ENCODE results near the gene GLI1.
A peak's percentile ranks its signal among the peaks of the same experiment; 100 is the strongest.
"Not testable (repeated sequence)": the region's sequence is repeated elsewhere in the genome, so short reads cannot be mapped to it uniquely, and the experiment has no call there.

Gene GLI1

DNA sequence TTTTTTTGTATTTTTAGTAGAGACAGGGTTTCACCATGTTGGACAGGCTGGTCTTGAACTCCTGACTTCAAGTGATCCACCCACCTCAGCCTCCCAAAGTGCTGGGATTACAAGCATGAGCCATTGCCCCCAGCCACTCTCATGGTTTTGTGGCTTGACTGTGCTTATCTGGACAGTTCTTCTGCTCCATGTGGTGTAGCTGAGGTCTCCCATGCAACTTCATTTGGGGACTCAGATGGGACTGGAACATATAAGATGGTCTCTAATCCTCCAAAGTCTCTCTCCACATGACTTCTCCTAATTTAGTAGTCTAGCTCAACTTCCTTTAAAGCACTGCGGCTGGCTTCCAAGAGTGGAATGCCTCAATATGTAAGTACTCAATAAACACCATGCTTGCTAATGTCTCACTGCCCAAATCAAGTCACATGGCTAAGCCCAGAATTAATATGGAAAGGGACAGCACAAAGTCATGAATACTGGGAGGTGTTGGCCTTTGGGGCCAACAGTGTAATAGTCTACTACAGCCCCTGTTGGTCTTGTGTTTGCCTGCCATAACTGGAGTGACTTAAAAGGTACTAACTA, 17.6 kb upstream of the GLI1 start:
- Histone ChIP-seq H3K4me3 (ENCODE audit: low read depth, low read length) (no peak overlapping the region), H3K27ac (ENCODE audit: low read depth, low read length) (no peak overlapping the region), H3K4me1 (ENCODE audit: control insufficient read depth, insufficient read depth, low read length) (no peaks in the 10 kb centered on the region), H3K9ac (ENCODE audit: low read depth, low read length) (no peak overlapping the region), H3K36me3 (ENCODE audit: control insufficient read depth, insufficient read depth, low read length) (no peaks in the 10 kb centered on the region), H3K27me3 (ENCODE audit: control insufficient read depth, insufficient read depth, low read length) (no peaks in the 10 kb centered on the region), H3K9me3 (ENCODE audit: control insufficient read depth, insufficient read depth, low read length) (no peaks in the 10 kb centered on the region)

- H3K36me3 ChIP-seq (ENCODE audit: control insufficient read depth, insufficient read depth, low read length); H3K9me3 ChIP-seq (ENCODE audit: control insufficient read depth, insufficient read depth, low read length); H3K27ac ChIP-seq (ENCODE audit: low read depth, low read length); H3K9ac ChIP-seq (ENCODE audit: low read depth, low read length); H3K4me3 ChIP-seq (ENCODE audit: low read depth, low read length); H3K27me3 ChIP-seq (ENCODE audit: control insufficient read depth, insufficient read depth, low read length); H3K4me1 ChIP-seq (ENCODE audit: control insufficient read depth, insufficient read depth, low read length): not testable (repeated sequence)
Measured at GRCh38 chr12:57444337-57444736, 15.2 kb upstream of the GLI1 start.

GRCh38 chr12:57444744-57445143, 14.8 kb upstream of the GLI1 start:
- Histone ChIP-seq H3K4me1 (ENCODE audit: control insufficient read depth, insufficient read depth, low read length) (no peaks in the 10 kb centered on the region), H3K27ac (ENCODE audit: low read depth, low read length) (no peak overlapping the region), H3K27me3 (ENCODE audit: control insufficient read depth, insufficient read depth, low read length) (no peaks in the 10 kb centered on the region), H3K36me3 (ENCODE audit: control insufficient read depth, insufficient read depth, low read length) (no peaks in the 10 kb centered on the region), H3K9me3 (ENCODE audit: control insufficient read depth, insufficient read depth, low read length) (no peaks in the 10 kb centered on the region), H3K4me3 (ENCODE audit: low read depth, low read length) (no peak overlapping the region), H3K9ac (ENCODE audit: low read depth, low read length) (no peak overlapping the region)

- Histone ChIP-seq H3K27me3 (ENCODE audit: control insufficient read depth, insufficient read depth, low read length) (no peaks in the 10 kb centered on the region), H3K4me1 (ENCODE audit: control insufficient read depth, insufficient read depth, low read length) (no peaks in the 10 kb centered on the region), H3K9me3 (ENCODE audit: control insufficient read depth, insufficient read depth, low read length) (no peaks in the 10 kb centered on the region)
Measured at GRCh38 chr12:57446292-57446960, 13.2 kb upstream of the GLI1 start.

GRCh38 chr12:57448669-57449068, 10.9 kb upstream of the GLI1 start:
- Histone ChIP-seq H3K4me3 (ENCODE audit: low read depth, low read length) (no peak overlapping the region), H3K27me3 (ENCODE audit: control insufficient read depth, insufficient read depth, low read length) (no peaks in the 10 kb centered on the region), H3K27ac (ENCODE audit: low read depth, low read length) (no peak overlapping the region), H3K4me1 (ENCODE audit: control insufficient read depth, insufficient read depth, low read length) (peaks cover 11% of the 10 kb centered on the region), H3K36me3 (ENCODE audit: control insufficient read depth, insufficient read depth, low read length) (no peaks in the 10 kb centered on the region), H3K9ac (ENCODE audit: low read depth, low read length) (no peak overlapping the region), H3K9me3 (ENCODE audit: control insufficient read depth, insufficient read depth, low read length) (no peaks in the 10 kb centered on the region)

More at GRCh38 chr12:57446292-57446960, 13.2 kb upstream of the GLI1 start:
- Histone ChIP-seq H3K9ac (ENCODE audit: low read depth, low read length) (no peak overlapping the region), H3K36me3 (ENCODE audit: control insufficient read depth, insufficient read depth, low read length) (no peaks in the 10 kb centered on the region), H3K27ac (ENCODE audit: low read depth, low read length) (no peak overlapping the region), H3K4me3 (ENCODE audit: low read depth, low read length) (no peak overlapping the region)

- no peaks in the 10 kb centered on the region for H3K27me3 ChIP-seq (ENCODE audit: control insufficient read depth, insufficient read depth, low read length)
- no peak overlapping the region for H3K9ac ChIP-seq (ENCODE audit: low read depth, low read length)
- peaks cover 11% of the 10 kb centered on the region for H3K4me1 ChIP-seq (ENCODE audit: control insufficient read depth, insufficient read depth, low read length)
- no peaks in the 10 kb centered on the region for H3K9me3 ChIP-seq (ENCODE audit: control insufficient read depth, insufficient read depth, low read length)
- H3K4me3 ChIP-seq (ENCODE audit: low read depth, low read length), result no peak overlapping the region
- H3K36me3 ChIP-seq (ENCODE audit: control insufficient read depth, insufficient read depth, low read length), result no peaks in the 10 kb centered on the region
- H3K27ac ChIP-seq (ENCODE audit: low read depth, low read length), result no peak overlapping the region
Measured at GRCh38 chr12:57449375-57449774, 10.2 kb upstream of the GLI1 start.

- Histone ChIP-seq H3K9ac (ENCODE audit: low read depth, low read length) (no peak overlapping the region), H3K27me3 (ENCODE audit: control insufficient read depth, insufficient read depth, low read length) (no peaks in the 10 kb centered on the region), H3K4me3 (ENCODE audit: low read depth, low read length) (no peak overlapping the region), H3K27ac (ENCODE audit: low read depth, low read length) (no peak overlapping the region), H3K36me3 (ENCODE audit: control insufficient read depth, insufficient read depth, low read length) (no peaks in the 10 kb centered on the region), H3K9me3 (ENCODE audit: control insufficient read depth, insufficient read depth, low read length) (no peaks in the 10 kb centered on the region), H3K4me1 (ENCODE audit: control insufficient read depth, insufficient read depth, low read length) (peaks cover 17% of the 10 kb centered on the region)
Measured at GRCh38 chr12:57450057-57450456, 9.5 kb upstream of the GLI1 start.

DNA sequence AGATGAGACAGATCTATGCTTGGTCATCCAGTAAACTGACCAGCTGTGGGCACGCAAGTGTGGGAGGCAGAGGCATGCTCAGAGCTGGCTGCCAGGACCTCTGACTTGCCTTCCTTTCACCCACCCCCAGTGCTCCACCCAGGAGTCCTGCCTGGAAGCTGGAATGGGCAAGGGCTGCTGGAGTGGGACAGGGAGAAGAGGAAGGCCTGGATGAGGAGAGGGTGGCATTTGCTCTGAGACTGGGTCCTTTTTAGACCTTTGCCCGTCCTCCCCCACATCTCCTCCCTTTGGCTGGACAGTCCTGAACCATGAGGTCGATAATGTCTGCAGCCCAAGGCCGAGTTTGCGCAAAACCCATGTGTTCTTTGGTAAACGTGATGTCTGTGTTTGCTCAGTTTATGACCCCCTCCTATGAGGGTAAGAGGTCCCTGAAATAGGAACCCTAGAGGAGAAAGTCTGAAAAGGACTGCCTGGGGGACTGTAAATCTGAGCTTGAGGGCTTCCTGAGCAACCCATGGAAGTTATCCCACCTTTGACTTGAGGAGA, 8.3 kb upstream of the GLI1 start:
- H3K27me3 ChIP-seq (ENCODE audit: control insufficient read depth, insufficient read depth, low read length), result no peaks in the 10 kb centered on the region
- H3K36me3 ChIP-seq (ENCODE audit: control insufficient read depth, insufficient read depth, low read length), result no peaks in the 10 kb centered on the region
- H3K9ac ChIP-seq (ENCODE audit: low read depth, low read length), result no peak overlapping the region
- peaks cover 27% of the 10 kb centered on the region for H3K4me1 ChIP-seq (ENCODE audit: control insufficient read depth, insufficient read depth, low read length)
- H3K4me3 ChIP-seq (ENCODE audit: low read depth, low read length), result no peak overlapping the region
- H3K9me3 ChIP-seq (ENCODE audit: control insufficient read depth, insufficient read depth, low read length), result no peaks in the 10 kb centered on the region
- H3K27ac ChIP-seq (ENCODE audit: low read depth, low read length), result no peak overlapping the region

DNA sequence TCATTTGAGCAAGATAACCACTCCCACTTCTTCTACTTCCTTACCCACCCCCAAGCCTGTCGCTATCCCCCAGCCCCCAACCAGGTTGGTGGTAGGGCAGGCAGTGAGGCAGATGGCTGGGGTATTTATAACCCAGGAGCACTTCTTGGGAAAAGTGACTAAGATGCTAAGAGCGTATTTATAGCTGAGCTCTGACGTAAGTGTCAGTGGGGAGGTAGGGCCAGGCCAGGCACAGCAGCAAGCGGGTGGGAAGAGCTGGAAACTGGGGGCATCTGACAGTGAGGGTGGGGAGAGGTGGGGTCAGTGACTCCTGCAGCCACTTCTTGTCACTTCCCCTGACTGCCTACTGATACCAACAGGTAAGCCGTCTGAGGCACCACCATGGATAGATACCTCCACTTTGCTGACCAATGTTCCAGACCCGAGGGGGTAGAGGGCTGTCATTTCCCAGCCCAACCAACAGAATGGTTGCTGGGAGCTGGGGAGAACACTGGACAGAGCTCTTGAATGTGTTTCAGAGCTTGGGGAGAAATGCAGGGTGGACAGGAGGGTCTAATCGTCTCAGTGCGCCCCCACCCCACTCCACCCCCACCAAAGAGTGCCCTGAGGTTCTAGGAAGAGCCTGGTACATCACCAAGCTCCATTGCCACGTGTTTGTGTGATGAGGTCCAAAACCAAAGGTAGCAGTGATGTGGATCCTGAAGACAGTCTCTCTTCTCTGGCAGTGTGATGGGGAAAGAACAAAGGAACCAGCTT, 7.2 kb upstream of the GLI1 start:
- no peaks in the 10 kb centered on the region for H3K27me3 ChIP-seq (ENCODE audit: control insufficient read depth, insufficient read depth, low read length)
- no peak overlapping the region for H3K4me3 ChIP-seq (ENCODE audit: low read depth, low read length)
- H3K9ac ChIP-seq (ENCODE audit: low read depth, low read length), result no peak overlapping the region
- H3K4me1 ChIP-seq (ENCODE audit: control insufficient read depth, insufficient read depth, low read length), result peaks cover 31% of the 10 kb centered on the region
- no peak overlapping the region for H3K27ac ChIP-seq (ENCODE audit: low read depth, low read length)
- no peaks in the 10 kb centered on the region for H3K36me3 ChIP-seq (ENCODE audit: control insufficient read depth, insufficient read depth, low read length)
- H3K9me3 ChIP-seq (ENCODE audit: control insufficient read depth, insufficient read depth, low read length), result no peaks in the 10 kb centered on the region

GRCh38 chr12:57452937-57453509, 6.6 kb upstream of the GLI1 start:
- Histone ChIP-seq H3K4me1 (ENCODE audit: control insufficient read depth, insufficient read depth, low read length) (peaks cover 31% of the 10 kb centered on the region), H3K27me3 (ENCODE audit: control insufficient read depth, insufficient read depth, low read length) (no peaks in the 10 kb centered on the region), H3K27ac (ENCODE audit: low read depth, low read length) (no peak overlapping the region), H3K36me3 (ENCODE audit: control insufficient read depth, insufficient read depth, low read length) (no peaks in the 10 kb centered on the region), H3K9me3 (ENCODE audit: control insufficient read depth, insufficient read depth, low read length) (no peaks in the 10 kb centered on the region), H3K4me3 (ENCODE audit: low read depth, low read length) (no peak overlapping the region), H3K9ac (ENCODE audit: low read depth, low read length) (no peak overlapping the region)

DNA sequence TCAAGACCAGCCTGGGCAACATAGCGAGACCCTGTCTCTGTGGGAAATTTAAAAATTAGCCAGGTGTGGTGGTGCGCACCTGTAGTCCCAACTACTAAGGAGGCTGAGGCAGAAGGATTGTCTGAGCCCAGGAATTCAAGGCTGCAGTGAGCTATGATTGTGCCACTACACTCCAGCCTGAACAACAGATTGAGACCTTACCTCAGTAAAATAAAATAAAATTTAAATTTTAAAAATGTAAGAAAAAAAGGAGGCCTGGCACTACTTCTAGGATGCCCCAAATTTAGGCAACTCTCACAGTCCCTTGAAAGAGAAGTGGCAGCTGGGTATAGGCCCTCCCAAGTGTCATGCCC, 5.4 kb upstream of the GLI1 start:
- Histone ChIP-seq H3K4me1 (ENCODE audit: control insufficient read depth, insufficient read depth, low read length) (peaks cover 39% of the 10 kb centered on the region), H3K9ac (ENCODE audit: low read depth, low read length) (peak overlapping the region; percentile 51), H3K4me3 (ENCODE audit: low read depth, low read length) (no peak overlapping the region), H3K36me3 (ENCODE audit: control insufficient read depth, insufficient read depth, low read length) (no peaks in the 10 kb centered on the region), H3K27me3 (ENCODE audit: control insufficient read depth, insufficient read depth, low read length) (no peaks in the 10 kb centered on the region), H3K27ac (ENCODE audit: low read depth, low read length) (peak overlapping the region; percentile 73), H3K9me3 (ENCODE audit: control insufficient read depth, insufficient read depth, low read length) (no peaks in the 10 kb centered on the region)
